Upper lobe of right lung (tissue), 1 donor: ENCODE data around the gene RNF187. TPM values are rescaled to one million over a fixed set of nuclear protein-coding genes. Genes with fewer than 3 reads are reported as not detected.
A peak's percentile ranks its signal among the peaks of the same experiment; 100 is the strongest.

ENCODE experiments used
- ATAC-seq: fragments of 200-7000 bp; cut with Tn5 transposase; one replicate; pipeline ENCODE4 v1.9.1; 2020; ENCODE audit warnings: mild to moderate bottlenecking, moderate library complexity
- DNase-seq: peaks from one replicate; pipeline ENCODE4 v3.0.0-alpha.2; 2020
- H3K27ac ChIP-seq: fragments of 200-600 bp; one replicate; pipeline ENCODE4 v1.8.0; 2022
- H3K27me3 ChIP-seq: fragments of 200-600 bp; one replicate; pipeline ENCODE4 v1.8.0; 2022; ENCODE audit warnings: mild to moderate bottlenecking
- H3K36me3 ChIP-seq: fragments of 200-600 bp; one replicate; pipeline ENCODE4 v1.8.0; 2022
- H3K4me1 ChIP-seq: fragments of 200-600 bp; one replicate; pipeline ENCODE4 v1.8.0; 2022
- H3K4me3 ChIP-seq: fragments of 200-600 bp; one replicate; pipeline ENCODE4 v1.8.0; 2022; ENCODE audit warnings: mild to moderate bottlenecking
- H3K9me3 ChIP-seq: fragments of 200-600 bp; one replicate; pipeline ENCODE4 v1.8.0; 2022
- CTCF ChIP-seq: fragments of 200-600 bp; IDR thresholded peaks from one replicate; pipeline ENCODE4 v1.8.0; 2022; ENCODE audit warnings: antibody characterized with exemption
- intact Hi-C: fragments of 100-400 bp; cut with DNase I; formaldehyde crosslinking; loops from one replicate; pipeline ENCODE4 v1.11.0; 2022
- total RNA-seq: library from RNA; stranded (reverse); fragmentation: NEBNext Ultra II Directional; extraction: Animal tissue kit (Norgen Biotek cat#: 25700); gene quantifications from one replicate; pipeline ENCODE4 v1.2.1, GENCODE V29; 2021
- donor health status: DM: no; HTN: yes; CAD: no; lungs with severe emphysema.

The RNF187 gene
- total RNA-seq, 1 donor from 2014 or later, result 88.8 TPM

DNA sequence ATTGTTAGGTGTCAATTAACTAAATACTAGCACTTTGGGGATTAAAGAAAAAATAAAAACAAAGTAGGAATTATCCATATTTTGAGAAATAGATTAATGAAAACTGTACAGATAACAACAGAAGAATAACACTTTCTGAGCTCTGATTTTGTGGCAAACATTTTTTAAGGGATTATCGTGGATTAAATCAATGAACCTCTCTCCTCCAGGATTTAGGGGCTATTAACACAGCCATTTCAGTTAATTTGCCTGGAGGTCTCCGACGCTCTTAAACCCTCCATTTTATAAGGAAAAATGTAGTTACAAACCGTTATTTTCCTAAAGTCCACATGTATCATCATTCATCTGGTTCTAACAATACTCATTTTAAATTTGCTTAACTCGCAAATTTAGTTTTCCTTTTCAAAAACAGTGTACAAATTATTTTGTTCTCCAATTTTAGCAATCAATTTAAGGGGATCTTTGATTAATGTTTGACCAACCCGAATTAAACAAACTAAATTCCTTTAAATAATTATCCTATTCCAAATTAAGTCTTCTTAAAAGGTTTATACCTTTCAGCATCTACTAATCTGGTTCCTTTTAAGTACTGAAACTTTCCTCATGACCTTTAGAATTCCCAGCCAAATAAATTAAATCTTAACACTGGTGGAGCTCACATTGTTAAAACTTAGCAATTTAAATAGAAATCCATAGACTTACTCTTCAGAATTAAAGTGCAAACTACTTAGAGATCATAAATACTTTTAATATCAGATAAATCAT is 30.7 kb upstream of the RNF187 start:
- intact Hi-C loops, result no loop called here
- no peak for TF ChIP-seq CTCF
- Histone ChIP-seq H3K27ac (peak overlapping the region; percentile 70), H3K27me3 (peaks cover 45% of the 10 kb centered on the region), H3K9me3 (no peaks in the 10 kb centered on the region), H3K36me3 (no peaks in the 10 kb centered on the region), H3K4me3 (peak overlapping the region; percentile 42), H3K4me1 (no peaks in the 10 kb centered on the region)
- ATAC-seq (no peak), DNase-seq (no peak)

- ATAC-seq, result peak; percentile 3
- Histone ChIP-seq H3K9me3 (no peaks in the 10 kb centered on the region), H3K27ac (peak overlapping the region; percentile 70), H3K4me1 (no peaks in the 10 kb centered on the region), H3K4me3 (peak overlapping the region; percentile 42), H3K36me3 (no peaks in the 10 kb centered on the region), H3K27me3 (peaks cover 51% of the 10 kb centered on the region)
- no peak for TF ChIP-seq CTCF
- intact Hi-C loops, result no loop called here
- DNase-seq, result no peak
Measured at GRCh38 chr1:228457017-228457395, 30.2 kb upstream of the RNF187 start.

DNA sequence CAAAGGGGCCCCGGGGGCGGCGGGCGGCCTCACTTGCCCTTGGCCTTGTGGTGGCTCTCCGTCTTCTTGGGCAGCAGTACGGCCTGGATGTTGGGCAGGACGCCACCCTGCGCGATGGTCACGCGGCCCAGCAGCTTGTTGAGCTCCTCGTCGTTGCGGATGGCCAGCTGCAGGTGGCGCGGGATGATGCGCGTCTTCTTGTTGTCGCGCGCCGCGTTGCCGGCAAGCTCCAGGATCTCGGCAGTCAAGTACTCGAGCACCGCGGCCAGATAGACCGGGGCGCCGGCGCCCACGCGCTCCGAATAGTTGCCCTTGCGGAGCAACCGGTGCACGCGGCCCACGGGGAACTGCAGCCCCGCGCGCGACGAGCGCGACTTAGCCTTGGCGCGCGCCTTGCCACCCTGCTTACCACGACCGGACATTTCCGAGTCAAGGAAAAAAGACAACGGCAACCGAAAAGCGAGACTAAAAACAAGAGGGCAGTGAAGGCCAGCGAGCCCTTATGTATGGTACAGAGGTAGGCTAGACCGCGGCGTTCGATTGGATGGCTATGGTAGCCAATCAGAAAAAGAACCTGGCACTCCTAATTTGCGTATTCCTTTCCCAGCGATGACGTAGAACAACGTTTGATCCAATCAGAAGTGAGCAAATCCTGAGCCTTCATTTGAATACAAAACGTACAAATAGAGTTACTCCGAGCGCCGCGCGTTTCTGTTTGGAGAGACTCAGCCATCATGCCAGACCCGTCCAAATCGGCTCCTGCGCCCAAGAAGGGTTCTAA is 29.6 kb upstream of the RNF187 start:
- H3K27ac ChIP-seq, result peak overlapping the region; percentile 70
- DNase-seq, result peak; percentile 88

DNA sequence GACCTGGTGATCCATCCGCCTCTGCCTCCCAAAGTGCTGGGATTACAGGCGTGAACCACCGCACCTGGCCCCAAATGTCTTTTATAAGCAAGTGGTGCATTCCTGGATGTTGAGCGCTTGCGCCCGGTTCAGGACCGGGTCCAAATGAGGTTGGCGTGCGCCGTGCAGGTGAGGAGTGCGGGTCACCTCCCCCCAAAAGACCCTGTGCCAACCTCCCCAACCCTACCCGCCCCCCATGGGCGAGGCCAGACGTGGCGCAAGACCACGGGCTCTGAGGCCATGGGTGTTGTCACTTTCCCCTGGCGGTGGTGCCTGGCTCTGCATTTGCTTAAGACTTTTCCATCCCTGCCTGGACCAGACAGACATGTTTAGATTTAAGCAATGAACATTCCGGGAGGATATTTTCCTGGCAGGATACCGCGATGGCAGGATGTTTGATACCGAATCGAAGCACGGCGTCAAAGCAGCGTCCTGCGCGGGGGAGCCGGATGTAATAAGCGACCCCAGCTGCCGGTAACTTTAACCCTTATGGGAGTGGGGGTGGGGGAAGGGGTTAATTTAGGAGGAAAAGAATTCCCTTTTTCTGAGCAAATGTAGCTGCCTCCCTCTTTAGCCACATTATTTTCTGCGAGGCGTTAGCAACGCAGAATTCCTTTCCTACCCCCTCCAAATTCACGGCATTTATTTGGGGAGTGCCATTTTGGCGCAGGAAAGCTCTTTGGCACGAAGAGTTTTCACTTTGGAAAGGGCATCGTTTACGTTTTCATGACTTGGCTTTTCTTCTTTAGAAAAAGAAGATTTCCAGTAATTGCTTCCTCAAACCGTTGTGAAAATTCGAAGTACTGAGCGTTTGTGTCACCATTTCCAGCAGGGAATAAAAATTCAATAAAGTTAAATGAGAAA is 27.8 kb upstream of the RNF187 start:
- ATAC-seq (peak; percentile 57), DNase-seq (peak; percentile 77)
- intact Hi-C loops, result no loop called here
- peak; percentile 56 for TF ChIP-seq CTCF
- Histone ChIP-seq H3K36me3 (no peaks in the 10 kb centered on the region), H3K4me3 (peak overlapping the region; percentile 42), H3K27ac (no peak overlapping the region), H3K9me3 (no peaks in the 10 kb centered on the region), H3K27me3 (peaks cover 74% of the 10 kb centered on the region), H3K4me1 (peaks cover 6% of the 10 kb centered on the region)

More for the DNA sequence above, 29.6 kb upstream of the RNF187 start:
- intact Hi-C loops, result no loop called here
- peak; percentile 92 for ATAC-seq
- Histone ChIP-seq H3K4me1 (no peaks in the 10 kb centered on the region), H3K9me3 (no peaks in the 10 kb centered on the region), H3K27me3 (peaks cover 57% of the 10 kb centered on the region), H3K36me3 (no peaks in the 10 kb centered on the region), H3K4me3 (peak overlapping the region; percentile 42)
- peak; percentile 20 for TF ChIP-seq CTCF

DNA sequence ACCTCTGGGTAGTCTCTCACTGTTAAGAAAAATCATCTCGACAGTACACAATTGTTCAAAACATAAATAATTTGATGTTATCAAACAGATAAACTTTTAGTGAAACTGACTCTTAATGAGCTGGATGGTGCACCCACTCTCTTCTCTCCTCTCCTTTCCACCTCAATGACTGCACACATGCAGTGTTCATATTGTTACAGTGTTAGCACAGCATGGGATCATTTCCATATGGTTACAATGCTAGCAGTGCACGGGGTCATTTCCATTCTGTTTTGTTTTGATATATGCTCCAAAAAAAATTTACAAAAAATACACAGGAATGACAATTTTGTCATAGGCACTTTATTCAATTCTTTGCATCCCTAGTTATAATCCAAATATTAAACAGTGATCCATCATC is 26.4 kb upstream of the RNF187 start:
- no peak for TF ChIP-seq CTCF
- intact Hi-C loops, result no loop called here
- Histone ChIP-seq H3K9me3 (no peaks in the 10 kb centered on the region), H3K27me3 (peaks cover 85% of the 10 kb centered on the region), H3K27ac (no peak overlapping the region), H3K36me3 (no peaks in the 10 kb centered on the region), H3K4me1 (peaks cover 6% of the 10 kb centered on the region), H3K4me3 (no peak overlapping the region)
- DNase-seq (no peak), ATAC-seq (no peak)
